HG03354 (cell line): ENCODE results near the gene PRKCH.

Experiments
- ATAC-seq: cut with Tn5 transposase; IDR thresholded peaks from one replicate; pipeline ENCODE4 v1.9.1; 2021; ENCODE audit warnings: mild to moderate bottlenecking; ENCODE audit not compliant: unreplicated experiment, poor library complexity, severe bottlenecking

PRKCH gene

GRCh38 chr14:61585598-61586543 lies 264.5 kb downstream of the PRKCH start:
- no peak for ATAC-seq

GRCh38 chr14:61586544-61587055 lies 265.2 kb downstream of the PRKCH start:
- no peak for ATAC-seq

- ATAC-seq: no peak
Measured at GRCh38 chr14:61587081-61587713, 265.8 kb downstream of the PRKCH start.

- ATAC-seq: no peak
Measured at GRCh38 chr14:61588419-61588901, 267.1 kb downstream of the PRKCH start.

GRCh38 chr14:61589691-61590581 lies 268.6 kb downstream of the PRKCH start:
- no peak for ATAC-seq

- ATAC-seq: no peak
Measured at GRCh38 chr14:61591862-61592261, 270.5 kb downstream of the PRKCH start.

- ATAC-seq: no peak
Measured at GRCh38 chr14:61593330-61593729, 272.0 kb downstream of the PRKCH start.

- no peak for ATAC-seq
Measured at GRCh38 chr14:61596990-61597389, 275.6 kb downstream of the PRKCH start.

GRCh38 chr14:61598980-61599379 lies 277.6 kb downstream of the PRKCH start:
- ATAC-seq: no peak

GRCh38 chr14:61599942-61600341 lies 278.6 kb downstream of the PRKCH start:
- no peak for ATAC-seq
